Fibroblast of skin of scalp (primary cell): ENCODE data around the gene AKIRIN1.
A peak's percentile ranks its signal among the peaks of the same experiment; 100 is the strongest.
"Not testable (repeated sequence)": the region's sequence is repeated elsewhere in the genome, so short reads cannot be mapped to it uniquely, and the experiment has no call there.

ENCODE experiments used
- DNase-seq: peaks from one replicate; pipeline ENCODE4 v3.0.0-alpha.2; 2013

The AKIRIN1 gene

GRCh38 chr1:38997034-38997900 lies 6.2 kb downstream of the AKIRIN1 start:
- DNase-seq: no peak

GRCh38 chr1:38997901-38998190 lies 6.8 kb downstream of the AKIRIN1 start:
- DNase-seq: no peak

DNA sequence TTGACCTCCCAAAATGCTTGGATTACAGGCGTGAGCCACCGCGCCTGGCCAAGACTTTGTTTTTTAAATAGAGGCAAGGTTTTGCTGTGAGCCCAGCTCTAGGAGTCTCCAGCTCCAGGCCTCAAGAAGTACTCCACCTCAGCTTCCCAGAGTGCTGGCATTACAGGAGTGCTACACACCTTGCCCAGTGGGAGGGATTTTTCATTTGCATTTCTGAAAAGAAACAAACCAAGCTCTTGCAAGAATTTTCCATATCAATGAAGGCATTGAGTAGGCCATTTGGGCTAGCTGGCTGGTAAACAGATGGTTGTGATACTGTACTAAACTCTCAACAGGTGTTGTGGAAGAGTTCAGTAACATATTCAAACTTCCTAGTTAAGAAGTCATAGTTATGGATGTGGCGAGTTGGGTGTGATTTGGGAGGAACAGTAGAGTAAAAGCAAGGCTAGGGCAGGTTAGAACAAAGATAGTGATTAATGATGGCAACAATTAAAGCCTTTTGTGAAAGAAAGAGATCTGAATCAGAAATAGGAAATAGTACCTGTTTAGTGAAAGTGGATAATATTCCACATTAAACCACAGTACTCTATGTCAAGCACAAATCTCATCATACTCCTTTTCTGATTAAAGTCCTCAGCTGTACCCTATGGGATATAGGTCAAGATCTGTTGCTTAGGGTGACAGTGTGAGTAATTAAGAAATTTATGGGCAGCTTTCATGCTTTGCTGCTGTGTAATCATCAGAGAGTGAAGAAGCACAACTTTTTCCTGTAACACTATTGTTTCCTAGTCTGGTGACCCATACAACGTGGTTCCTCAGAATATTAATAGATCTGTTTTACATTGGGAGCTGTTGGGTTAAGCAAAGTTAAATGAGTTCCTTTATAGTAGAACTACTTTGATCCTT lies 10.7 kb downstream of the AKIRIN1 start:
- DNase-seq: no peak

DNA sequence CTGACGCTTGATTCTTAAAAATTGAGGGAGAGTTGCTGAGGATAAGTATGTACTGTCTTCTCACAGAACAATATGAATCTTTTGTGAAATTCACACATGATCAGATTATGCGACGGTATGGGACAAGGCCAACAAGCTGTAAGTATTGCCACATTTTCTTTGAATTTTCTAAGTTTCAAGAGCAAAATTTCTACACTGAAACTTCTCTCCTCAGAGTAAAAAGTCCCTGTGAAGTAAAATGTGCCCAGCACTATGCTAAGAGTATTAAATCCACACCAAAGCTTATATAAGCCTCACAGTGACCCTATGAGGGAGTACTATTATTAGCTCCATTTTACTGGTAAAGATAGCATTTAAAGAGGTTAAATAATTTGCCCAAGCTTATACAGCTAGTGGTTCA lies 12.2 kb downstream of the AKIRIN1 start:
- DNase-seq: no peak

DNA sequence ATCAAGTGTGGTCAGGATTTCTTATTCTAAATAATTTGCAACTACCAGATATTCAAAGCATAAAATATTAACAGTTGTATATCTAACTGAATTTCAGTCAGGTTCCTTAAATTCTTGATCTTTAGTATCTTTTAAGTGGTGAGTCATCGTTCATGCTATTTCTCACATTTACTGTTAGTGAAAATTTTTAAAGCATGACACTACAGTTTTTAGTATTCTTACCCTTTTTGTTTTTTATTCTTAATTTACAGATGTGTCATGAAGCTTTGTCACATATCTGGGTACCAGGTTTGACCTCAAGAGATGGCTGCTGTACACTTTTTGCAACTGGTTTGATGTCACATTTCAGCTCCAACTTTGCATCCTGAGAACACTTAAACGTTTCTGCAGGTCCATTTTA lies 12.7 kb downstream of the AKIRIN1 start:
- peak; percentile 24 for DNase-seq

DNA sequence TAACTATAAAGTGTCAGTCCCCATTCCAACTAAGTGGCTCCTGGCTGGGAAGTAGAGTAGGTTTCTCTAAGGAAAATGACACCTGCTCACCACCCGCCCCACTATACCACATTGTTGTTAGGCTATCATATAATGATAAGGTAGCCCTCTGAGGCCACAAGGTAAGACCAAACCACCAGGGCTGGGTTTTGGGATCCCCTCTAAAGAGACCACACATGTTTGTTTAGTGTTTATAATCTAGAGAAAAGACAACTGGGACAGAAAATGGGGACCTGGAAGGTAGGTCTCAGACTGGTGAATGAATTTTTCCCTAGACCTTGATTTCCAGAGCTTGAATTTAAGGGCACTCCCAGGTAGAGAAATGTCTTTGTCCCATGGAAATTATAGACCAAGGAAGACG lies 15.2 kb downstream of the AKIRIN1 start:
- DNase-seq: no peak

DNA sequence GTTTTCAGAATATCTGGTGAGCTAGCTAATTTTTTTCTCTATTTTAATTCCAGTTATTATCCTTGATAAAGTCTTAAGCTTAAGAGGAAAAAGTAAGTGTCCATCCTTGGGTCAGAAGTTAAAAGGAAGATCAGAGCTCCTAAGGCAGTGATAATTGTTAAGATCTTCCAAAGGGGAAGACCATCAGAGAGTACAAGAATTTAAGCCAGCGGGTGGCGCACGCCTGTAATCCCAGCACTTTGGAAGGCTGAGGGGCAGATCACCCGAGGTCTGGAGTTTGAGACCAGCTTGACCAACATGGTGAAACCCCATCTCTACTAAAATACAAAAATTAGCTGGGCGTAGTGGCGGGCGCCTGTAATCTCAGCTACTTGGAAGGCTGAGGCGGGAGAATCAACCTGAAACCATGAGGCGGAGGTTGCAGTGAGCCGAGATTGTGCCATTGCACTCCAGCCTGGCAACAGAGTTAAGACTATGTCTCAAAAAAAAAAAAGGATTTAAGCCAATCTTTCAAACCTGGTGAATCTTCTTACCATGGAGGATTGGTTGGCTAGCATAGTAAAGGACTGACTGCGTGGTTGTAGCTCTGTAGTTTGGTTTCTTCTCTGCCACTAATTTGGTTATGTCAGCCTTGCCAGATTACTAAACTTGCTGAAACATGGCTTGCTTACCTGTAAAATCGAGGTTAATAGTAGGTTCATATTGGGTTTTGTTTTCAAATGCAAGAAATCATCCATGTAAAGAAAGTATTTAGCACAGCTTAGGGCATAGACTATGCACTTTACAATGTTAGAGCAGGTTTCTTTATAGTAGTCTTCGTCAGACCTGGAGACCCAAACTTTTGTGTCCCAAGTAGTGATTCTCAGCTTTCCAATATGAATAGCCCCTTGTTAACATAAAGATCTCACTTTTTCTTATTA lies 15.9 kb downstream of the AKIRIN1 start:
- no peak for DNase-seq

DNA sequence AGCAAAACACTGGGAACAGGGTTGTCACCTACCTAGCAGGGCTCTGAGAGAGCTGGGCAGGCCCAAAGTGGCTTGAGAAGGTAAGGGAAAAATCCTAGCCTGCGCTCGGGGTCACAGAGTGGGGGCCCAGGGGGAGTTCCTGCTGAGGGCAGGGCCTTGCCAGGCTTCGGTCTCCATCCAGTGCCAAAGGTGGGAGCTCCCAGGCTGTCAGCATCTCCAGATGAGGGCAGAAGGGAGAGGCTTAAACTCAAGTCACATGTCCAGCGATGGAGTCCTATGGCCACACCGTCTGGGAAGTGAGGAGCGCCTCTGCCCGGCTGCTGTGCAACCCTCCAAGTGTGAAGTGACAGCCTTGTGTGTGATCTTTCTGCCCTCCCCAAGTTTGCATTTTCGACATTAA lies 23.9 kb downstream of the AKIRIN1 start:
- not testable (repeated sequence) for DNase-seq

DNA sequence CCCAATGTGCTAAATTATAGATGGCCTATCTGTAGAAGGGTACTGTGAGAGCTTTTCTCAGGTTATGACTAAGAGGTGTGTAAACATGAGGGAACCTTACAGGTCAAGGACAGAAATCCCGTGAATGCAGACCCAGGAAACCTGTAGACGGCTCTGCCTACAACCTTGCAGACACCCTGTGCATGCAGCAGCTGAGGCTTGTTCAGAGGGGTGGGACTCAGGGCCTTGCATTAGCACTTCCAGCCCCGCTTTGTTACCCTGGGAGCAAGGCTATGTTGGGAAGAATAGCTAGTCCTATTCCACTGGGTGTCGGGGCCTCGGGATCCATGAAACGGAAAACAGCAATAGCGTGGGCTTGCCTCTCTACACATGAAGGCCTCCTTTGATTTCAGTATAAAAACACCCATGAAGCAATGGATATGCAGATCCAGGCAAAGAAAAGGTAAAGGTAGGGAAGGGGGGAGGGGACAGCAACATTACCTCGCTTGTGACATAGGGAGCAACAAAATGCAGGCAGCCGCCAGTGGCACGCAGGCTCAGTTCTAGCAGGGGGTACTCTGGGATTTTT lies 25.6 kb downstream of the AKIRIN1 start:
- DNase-seq: no peak

DNA sequence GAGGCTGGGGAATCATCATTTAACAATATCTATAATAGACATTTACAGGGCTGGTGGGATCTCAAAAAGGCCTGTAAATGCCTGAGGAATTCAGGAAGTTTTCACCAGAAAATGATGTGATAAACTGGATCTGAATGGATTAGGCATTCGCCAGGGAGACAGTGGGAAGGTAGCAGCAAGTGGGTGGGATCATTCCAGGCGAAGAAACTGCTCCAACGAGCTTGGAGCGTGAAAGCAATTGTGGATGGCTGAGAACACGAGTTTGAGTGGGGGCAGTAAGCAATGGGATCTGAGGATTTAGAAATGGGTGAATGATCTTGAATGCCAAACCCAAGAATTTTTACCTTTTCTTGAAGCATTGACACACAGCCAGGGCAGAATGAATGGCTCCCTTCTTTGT lies 26.2 kb downstream of the AKIRIN1 start:
- DNase-seq: no peak

- not testable (repeated sequence) for DNase-seq
These were observed 29.4 kb downstream of the AKIRIN1 start for GRCh38 chr1:39020494-39020893.

DNA sequence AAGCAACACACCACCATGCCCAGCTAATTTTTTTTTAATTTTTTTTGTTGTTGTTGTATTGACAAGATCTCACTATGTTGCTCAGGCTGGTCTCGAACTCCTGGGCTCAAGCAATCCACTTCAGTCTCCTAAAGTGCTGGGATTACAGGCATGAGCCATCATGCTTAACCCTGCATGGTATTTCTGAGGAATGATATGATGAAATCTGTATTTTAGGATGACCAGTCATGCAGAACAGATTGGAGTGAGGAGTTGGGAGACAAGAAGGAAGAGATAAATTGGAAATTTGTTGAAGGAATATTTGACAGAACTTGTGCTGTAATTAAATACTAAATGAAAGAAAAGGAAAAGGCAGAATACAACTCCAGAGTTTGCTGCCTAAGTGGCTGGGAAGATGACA lies 30.4 kb downstream of the AKIRIN1 start:
- no peak for DNase-seq

- DNase-seq: no peak
These were observed 32.1 kb downstream of the AKIRIN1 start for GRCh38 chr1:39023140-39023539.

DNA sequence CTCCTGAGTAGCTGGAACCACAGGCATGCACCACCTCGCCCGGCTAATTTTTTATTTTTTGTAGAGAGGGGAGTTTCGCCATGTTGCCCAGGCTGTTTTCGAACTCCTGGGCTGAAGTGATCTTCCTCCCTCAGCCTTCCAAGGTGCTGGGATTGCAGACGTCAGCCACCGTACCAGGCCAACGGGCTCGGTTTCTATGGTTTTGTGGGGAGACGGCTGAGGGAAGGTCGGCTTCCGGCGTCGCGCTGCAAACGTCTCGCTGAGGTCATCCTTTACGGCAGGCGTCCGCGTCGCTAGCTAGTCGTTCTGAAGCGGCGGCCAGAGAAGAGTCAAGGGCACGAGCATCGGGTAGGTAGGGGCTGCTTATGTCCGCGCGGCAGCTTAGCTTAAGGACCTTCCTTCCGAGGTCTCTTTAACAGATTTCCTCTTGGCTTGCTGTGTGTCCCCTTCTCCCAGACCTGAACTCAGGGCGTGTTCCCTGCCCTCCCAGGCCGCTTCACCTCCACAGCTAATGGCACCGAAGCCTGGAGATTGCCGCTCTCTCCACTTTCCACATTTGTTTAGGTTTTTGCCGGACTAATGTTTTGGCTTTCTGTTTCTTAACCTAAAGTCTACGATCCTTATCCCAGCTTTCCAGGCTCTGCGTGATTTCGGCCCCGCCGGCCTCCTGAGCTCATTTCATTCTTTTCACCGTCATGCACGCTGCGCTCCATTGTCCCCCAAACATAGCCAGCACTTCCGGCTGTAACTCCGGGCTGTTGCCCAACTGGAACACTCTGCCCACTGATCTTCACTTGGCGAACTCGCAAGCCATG lies 35.2 kb downstream of the AKIRIN1 start, which contains the start of gene NDUFS5:
NDUFS5 (plus strand) TSS at position 300 of the 815 bp plus-strand sequence. CDS start 2,375 bp downstream, outside the sequence.
- DNase-seq: peak; percentile 92

DNA sequence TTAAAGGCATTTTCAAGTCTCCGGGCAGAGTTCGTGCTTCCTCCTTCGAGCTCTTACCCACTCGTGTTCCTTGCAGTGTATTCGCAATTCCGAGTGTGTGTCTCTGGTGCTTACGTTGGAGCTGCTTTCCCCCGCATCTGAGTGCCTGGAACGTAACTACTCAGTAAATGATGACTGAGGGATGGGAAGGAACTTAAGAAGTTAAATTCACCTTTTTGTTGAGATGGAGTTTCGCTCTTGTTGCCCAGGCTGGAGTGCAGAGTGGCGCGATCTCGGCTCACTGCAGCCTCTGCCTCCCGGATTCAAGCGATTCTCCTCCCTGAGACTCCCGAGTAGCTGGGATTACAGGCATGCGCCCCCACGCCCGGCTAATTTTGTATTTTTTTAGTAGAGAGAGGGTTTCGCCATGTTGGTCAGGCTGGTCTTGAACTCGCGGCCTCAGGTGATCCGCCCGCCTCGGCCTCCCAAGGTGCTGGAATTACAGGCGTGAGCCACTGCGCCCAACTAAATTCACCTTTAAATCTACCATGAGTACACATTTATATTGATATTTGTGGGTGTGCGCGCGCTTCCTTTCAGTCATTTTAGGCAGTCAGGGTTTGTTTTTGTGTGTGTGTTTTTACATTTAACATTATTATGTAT lies 35.9 kb downstream of the AKIRIN1 start:
- DNase-seq: no peak

DNA sequence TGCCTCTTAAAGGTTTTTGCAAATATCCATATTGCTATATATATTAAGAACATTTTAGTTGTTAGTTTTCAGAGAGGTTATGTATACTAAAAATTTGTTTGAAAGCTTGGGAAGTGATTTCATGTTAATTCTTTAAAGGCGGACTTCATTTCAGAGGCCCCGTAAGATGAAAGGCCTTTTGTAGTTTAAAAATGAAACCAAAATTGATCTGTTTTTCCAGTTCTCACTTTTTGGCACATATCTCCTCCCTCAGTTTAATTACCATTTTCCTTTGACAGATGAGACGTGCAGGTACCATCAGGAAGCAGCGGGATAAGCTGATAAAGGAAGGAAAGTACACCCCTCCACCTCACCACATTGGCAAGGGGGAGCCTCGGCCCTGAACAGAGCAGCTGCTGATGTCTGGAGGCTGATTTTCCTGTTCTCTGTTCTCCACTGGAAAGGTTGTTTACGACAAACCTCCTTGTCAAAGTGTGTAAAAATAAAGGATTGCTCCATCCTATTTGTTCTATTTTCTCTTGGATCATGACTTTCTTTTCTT lies 43.1 kb downstream of the AKIRIN1 start:
- DNase-seq: no peak

DNA sequence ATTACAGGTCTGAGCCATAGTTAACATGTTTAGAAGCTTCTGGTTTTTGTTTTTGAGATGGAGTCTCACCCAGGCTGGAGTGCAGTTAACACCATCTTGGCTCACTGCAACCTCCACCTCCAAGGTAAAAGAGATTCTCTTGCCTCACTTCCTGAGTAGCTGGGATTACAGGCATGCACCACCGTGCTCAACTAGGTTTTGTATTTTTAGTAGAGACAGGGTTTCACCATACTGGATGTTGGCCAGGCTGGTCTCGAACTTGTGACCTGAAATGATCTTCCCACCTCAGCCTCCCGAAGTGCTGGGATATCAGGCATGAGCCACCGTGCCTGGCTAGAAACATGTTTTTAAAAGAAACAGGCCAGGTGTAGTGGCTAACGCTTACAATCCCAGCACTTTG lies 45.6 kb downstream of the AKIRIN1 start:
- DNase-seq: no peak

DNA sequence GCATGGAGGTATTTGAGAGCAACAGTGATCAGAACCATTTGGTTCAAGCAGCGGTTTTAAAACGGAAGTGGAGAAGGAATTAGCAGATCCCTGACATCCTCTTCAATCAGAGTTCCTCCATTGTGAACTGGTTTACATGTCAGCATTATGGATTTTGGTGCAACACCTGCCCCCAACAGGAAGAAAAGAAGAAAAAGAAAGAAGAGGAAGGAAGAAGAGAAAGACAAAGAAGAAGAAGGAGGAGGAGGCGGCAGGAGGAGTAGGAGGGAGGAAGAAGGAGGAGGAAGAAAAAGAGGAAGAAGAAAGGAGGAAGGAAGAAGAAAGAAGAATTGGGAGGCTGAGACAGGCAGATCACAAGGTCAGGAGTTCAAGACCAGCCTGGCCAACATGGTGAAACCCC lies 52.4 kb downstream of the AKIRIN1 start:
- no peak for DNase-seq

DNA sequence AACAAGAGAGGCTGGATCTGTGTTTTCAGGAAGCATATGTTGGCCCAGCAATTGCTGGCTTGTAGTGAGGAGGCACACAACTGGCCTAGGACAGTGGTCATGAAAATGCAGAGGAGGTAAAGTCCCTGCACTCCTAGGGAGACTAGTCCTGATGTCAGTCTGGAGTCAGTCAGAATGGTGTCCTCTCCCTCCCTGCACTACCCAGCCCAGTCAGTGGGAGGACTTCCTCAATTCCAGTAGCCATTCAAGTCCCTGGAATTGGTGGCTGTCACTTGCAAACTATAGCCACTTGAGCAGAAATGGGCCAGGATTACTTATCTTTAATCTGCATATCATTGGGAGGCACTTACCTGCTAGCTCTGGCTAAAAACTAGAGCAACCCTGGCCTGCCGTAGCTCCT lies 53.7 kb downstream of the AKIRIN1 start:
- no peak for DNase-seq

GRCh38 chr1:39045231-39045630 lies 54.2 kb downstream of the AKIRIN1 start:
- no peak for DNase-seq
